Epithelial cell of proximal tubule (primary cell): ENCODE data around the gene LURAP1L. TPM values are rescaled to one million over a fixed set of nuclear protein-coding genes. Genes with fewer than 3 reads are reported as not detected.

Experiments used
- DNase-seq: peaks from one replicate; pipeline ENCODE4 v3.0.0-alpha.2; 2011; ENCODE audit warnings: low read depth
- H3K4me3 ChIP-seq: 2 replicates; pipeline ENCODE4 v1.5.1; 2011; ENCODE audit warnings: low read depth, mild to moderate bottlenecking, low read length
- total RNA-seq: library from RNA; depleted of rRNA; stranded (reverse); fragments of >200 nt; gene quantifications from 2 replicates; pipeline ENCODE4 v1.2.3, GENCODE V29; 2015
- TF ChIP-seq, protein P1 (sequence below): conservative IDR thresholded peaks from 2 replicates; pipeline ENCODE4 v1.5.1; 2012; ENCODE audit warnings: low read depth, mild to moderate bottlenecking, low read length

The LURAP1L gene
- total RNA-seq, 1 donor from 2014 or later, result 11.8 TPM

DNA sequence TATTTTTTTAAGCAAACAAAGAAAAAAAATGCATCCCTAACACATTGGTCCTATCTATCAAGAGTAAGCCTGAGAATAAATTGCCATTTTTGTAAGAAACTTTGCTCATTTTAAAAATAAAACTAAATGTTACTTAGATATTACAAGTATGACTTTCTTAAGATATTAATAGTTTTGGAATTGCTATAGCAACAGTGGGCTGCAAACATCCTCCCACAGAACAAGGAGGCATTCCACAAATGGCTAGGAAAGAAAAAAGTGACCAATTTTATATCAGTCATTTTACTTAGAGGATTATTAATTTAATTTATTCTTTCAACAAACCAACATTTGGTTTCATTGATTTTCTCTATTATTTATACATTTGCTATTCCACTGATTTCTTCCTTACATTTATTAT, 63.7 kb downstream of the LURAP1L start:
- TF ChIP-seq, protein P1, sequence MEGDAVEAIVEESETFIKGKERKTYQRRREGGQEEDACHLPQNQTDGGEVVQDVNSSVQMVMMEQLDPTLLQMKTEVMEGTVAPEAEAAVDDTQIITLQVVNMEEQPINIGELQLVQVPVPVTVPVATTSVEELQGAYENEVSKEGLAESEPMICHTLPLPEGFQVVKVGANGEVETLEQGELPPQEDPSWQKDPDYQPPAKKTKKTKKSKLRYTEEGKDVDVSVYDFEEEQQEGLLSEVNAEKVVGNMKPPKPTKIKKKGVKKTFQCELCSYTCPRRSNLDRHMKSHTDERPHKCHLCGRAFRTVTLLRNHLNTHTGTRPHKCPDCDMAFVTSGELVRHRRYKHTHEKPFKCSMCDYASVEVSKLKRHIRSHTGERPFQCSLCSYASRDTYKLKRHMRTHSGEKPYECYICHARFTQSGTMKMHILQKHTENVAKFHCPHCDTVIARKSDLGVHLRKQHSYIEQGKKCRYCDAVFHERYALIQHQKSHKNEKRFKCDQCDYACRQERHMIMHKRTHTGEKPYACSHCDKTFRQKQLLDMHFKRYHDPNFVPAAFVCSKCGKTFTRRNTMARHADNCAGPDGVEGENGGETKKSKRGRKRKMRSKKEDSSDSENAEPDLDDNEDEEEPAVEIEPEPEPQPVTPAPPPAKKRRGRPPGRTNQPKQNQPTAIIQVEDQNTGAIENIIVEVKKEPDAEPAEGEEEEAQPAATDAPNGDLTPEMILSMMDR, result no peak
- no peak overlapping the region for H3K4me3 ChIP-seq
- DNase-seq, result no peak

DNA sequence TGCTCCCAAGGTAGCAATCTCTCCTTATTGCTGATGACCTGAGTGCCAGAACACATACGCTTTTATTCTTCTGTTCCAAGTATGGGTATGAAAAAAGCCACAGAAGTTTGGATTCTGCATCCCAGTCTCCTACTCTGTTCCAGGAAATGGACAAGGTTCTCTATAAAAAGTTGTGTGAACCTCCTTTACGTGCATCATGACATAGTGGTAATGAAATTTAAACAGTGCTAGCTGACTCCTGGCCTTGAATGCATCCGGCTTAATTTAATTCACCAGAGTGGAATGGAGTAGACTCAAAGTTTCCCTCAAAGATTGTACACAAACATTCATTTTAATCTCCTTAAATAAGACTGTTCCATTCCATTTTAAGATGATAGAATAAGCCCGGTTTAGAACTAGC, 68.9 kb downstream of the LURAP1L start:
- no peak for DNase-seq
- no peak overlapping the region for H3K4me3 ChIP-seq
- TF ChIP-seq, protein P1, result no peak

DNA sequence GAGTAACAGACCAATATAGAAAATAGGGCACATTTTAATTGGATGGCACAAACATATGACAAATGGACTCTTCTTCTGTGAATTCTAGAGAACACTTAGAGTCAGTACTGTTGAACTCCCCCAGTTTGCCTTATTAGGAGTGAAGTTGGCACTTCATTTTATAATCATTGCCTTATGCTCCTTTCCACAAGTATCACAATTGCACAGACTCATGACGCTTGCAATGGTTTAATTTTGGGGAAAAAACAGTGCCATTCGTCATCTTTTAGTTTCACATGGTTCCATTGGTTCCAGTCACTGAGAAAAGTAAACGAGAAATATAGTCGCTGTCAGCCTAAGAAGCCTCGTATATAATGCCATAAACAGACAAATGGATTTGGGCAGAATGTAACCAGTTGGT, 71.2 kb downstream of the LURAP1L start:
- H3K4me3 ChIP-seq, result no peak overlapping the region
- TF ChIP-seq, protein P1, result no peak
- no peak for DNase-seq

DNA sequence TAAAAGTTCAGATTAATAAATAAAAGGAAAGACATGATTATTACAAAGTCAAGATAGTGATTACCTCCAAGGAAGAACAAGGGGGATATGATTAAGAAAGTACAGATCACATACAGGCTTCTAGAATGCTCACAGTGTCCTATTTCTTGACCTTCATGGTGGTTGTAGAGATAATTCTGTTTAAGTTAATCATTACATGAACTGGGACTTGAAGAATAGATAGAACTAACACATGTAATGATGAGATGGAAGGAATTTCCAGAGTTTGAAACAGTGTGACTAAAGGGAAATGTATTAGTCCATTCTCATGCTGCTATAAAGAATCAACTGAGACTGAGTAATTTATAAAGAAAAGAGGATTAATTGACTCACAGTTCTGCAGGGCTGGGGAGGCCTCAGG, 72.7 kb downstream of the LURAP1L start:
- H3K4me3 ChIP-seq, result no peak overlapping the region
- TF ChIP-seq, protein P1, result no peak
- peak; percentile 86 for DNase-seq

DNA sequence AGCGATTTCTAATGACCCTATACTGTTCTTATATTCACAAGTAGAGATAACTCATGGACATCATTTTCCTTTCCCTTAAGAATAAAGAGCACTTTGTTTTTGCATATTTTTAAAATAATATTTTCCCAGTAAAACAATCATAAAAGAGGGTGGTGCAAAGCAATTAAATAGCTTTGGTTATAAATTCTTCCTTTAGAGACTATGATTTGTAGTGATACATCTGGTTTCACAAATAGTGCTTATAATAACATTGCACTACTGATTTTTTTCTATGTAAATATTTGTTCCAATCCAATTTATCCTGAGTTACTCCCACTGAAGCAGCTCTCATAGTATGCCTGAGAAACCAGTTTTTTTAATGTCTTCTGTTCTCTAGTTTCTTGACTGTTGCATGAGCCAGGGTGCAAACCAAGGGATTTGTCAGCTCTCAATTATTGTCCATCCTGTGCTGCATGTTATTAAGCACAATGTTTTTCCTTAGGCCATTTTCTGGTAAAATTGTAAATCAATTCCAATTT, 74.7 kb downstream of the LURAP1L start:
- DNase-seq, result no peak
- no peak overlapping the region for H3K4me3 ChIP-seq
- TF ChIP-seq, protein P1, result no peak

DNA sequence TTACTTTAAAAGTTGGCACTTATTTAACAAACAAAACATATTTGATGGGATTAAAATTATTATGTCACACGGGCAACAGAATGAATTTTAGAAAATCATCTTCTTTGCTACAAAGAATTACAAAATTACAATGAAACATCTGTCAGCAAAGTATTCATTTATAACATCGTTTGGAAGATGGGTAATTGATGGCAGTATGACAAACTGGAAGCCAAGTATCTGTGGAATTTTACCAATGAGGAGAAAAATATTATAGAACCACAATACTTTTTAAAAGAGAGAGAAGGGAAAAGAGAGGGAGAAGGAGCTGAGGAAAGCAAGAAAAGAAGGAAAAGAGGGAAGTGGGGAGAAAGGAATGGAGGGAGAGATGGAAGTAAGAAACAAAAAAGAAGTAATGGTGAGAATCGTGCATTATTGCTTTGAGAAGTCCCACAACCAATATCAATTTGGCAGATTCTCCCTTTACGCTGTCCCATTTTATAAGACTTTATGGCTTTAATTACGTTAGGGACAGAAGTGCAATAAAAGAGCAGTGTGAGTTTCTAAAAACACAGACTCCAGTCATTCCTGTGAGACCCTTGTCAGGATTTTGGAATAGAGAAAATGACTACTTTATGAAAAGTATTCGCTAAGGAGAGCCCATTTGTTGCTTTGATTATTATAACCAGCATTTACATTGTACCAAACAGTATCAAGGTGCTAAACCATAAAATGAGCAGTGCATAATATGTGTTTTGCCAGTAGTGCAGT, 76.7 kb downstream of the LURAP1L start:
- TF ChIP-seq, protein P1, result no peak
- no peak for DNase-seq
- H3K4me3 ChIP-seq, result no peak overlapping the region

DNA sequence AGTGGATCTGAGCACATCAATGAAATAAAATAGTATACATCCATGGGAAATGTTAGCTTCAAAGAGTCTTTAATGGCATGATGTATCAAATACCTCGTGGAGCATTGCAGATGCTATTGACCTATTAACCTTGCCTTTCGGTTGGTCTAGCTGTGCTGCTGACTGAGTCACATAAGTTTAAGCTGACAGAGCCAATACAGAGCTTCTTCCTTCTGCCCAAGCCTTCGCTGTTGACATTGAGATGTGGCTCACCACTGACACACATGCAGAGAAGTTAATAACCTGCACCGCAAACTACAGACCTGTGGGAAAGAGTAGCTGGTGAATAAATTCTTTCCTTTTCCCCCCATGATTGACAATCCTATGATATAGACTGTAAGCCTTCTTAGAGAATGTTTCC, 78.2 kb downstream of the LURAP1L start:
- DNase-seq, result no peak
- no peak overlapping the region for H3K4me3 ChIP-seq
- TF ChIP-seq, protein P1, result no peak
